DND-41 (cell line): ENCODE measurements around the gene HOXA3.

Experiments used
- ATAC-seq: fragments of 200-7000 bp; cut with Tn5 transposase; 3 replicates; pipeline ENCODE4 v1.9.1; 2021; ENCODE audit warnings: low read depth; ENCODE audit not compliant: insufficient read depth
- DNase-seq: peaks from one replicate; pipeline ENCODE4 v3.0.0-alpha.2; 2020
- H2AFZ ChIP-seq: 2 replicates; pipeline ENCODE4 v1.6.0; 2012; ENCODE audit warnings: low read depth, low read length
- H3K27ac ChIP-seq: 2 replicates; pipeline ENCODE4 v1.5.1; 2012; ENCODE audit warnings: low read length, inconsistent platforms
- H3K27me3 ChIP-seq: fragments of 200-600 bp; sonication (generic); 2 replicates; pipeline ENCODE4 v1.6.0; 2012; ENCODE audit warnings: low read length, mild to moderate bottlenecking, inconsistent platforms; ENCODE audit not compliant: insufficient read depth, poor library complexity
- H3K36me3 ChIP-seq: 2 replicates; pipeline ENCODE4 v1.5.1; 2012; ENCODE audit warnings: low read length, inconsistent platforms; ENCODE audit not compliant: insufficient read depth
- H3K4me1 ChIP-seq: 2 replicates; pipeline ENCODE4 v1.5.1; 2012; ENCODE audit warnings: mild to moderate bottlenecking, low read length; ENCODE audit not compliant: insufficient read depth
- H3K4me2 ChIP-seq: 2 replicates; pipeline ENCODE4 v1.6.0; 2012; ENCODE audit warnings: mild to moderate bottlenecking, moderate library complexity, low read length, inconsistent platforms; ENCODE audit not compliant: insufficient read depth
- H3K4me3 ChIP-seq, 2 experiments: fragments of 200-600 bp in 1 of 2; shearing (Covaris generic) in 1 of 2; 2 replicates each; pipeline ENCODE4 v1.5.1; 2012 to 2016; ENCODE audit warnings: inconsistent platforms in 2 of 2, low read length in 2 of 2, mild to moderate bottlenecking in 2 of 2, low read depth in 1 of 2, moderate library complexity in 1 of 2
- H3K79me2 ChIP-seq: 2 replicates; pipeline ENCODE4 v1.6.0; 2012; ENCODE audit warnings: low read length, inconsistent platforms; ENCODE audit not compliant: insufficient read depth
- H3K9ac ChIP-seq: 2 replicates; pipeline ENCODE4 v1.6.0; 2012; ENCODE audit warnings: low read depth, mild to moderate bottlenecking, inconsistent platforms, low read length, moderate library complexity
- H3K9me3 ChIP-seq: 2 replicates; pipeline ENCODE4 v1.5.1; 2012; ENCODE audit warnings: low read length, moderate library complexity, mild to moderate bottlenecking, inconsistent platforms; ENCODE audit not compliant: insufficient read depth, severe bottlenecking
- H4K20me1 ChIP-seq: 2 replicates; pipeline ENCODE4 v1.6.0; 2012; ENCODE audit warnings: low read length; ENCODE audit not compliant: insufficient read depth
- EZH2 ChIP-seq: IDR thresholded peaks from 3 replicates; pipeline ENCODE4 v1.6.1; 2012; ENCODE audit warnings: borderline replicate concordance, low read depth, mild to moderate bottlenecking, moderate library complexity, low read length, inconsistent platforms; ENCODE audit not compliant: severe bottlenecking
- TF ChIP-seq, protein P1 (sequence below): IDR thresholded peaks from 2 replicates; pipeline ENCODE4 v1.5.1; 2012; ENCODE audit warnings: borderline replicate concordance, low read length, moderate library complexity, mild to moderate bottlenecking; ENCODE audit not compliant: poor library complexity, severe bottlenecking; ENCODE audit errors: extremely low read depth

HOXA3 gene

DNA sequence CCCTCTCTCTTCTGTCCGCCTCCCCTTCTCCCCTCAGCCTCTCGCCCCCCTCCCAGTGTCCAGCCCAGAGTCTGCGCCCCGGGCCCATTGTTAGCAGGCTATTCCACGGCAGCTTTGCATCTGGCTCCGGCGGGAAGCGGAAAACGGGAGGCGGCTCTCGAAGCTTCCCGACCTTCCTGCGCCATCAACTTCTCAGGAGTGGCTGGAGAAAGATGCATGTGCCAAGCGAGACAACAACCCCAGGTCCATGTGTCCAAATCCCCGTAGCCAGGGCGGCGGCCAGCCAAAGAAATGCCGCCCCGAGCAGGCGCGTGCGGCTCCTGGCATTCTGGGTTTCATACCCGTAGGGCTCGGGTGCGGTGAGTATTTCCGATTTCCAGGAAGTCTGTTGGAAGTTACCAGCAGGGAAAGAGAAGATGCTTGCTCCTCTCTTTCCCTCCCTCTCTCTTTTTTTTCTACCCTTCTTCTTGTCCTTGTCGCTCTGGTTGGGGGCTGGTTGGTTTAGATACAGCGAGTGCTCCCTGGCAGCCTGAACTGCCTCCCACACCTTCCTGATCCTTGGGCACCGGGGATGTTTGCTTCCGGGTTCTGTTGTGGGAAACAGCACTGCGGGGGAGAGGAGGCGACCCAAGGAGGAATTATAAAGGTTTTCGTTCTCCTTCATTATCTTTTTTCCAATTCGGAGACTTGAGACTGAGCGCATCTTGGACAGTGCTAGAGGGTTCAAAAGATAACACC lies 48.7 kb downstream of the HOXA3 start:
- Histone ChIP-seq H3K4me3 (no peak overlapping the region), H2AFZ (no peak overlapping the region), H3K79me2 (no peaks in the 10 kb centered on the region), H3K9ac (no peak overlapping the region), H3K27ac (no peak overlapping the region), H3K4me2 (no peak overlapping the region), H3K27me3 (no peaks in the 10 kb centered on the region), H4K20me1 (no peaks in the 10 kb centered on the region), H3K36me3 (no peaks in the 10 kb centered on the region), H3K4me1 (no peaks in the 10 kb centered on the region), H3K9me3 (no peaks in the 10 kb centered on the region)
- TF ChIP-seq EZH2: no peak
- DNase-seq (no peak), ATAC-seq (no peak)

DNA sequence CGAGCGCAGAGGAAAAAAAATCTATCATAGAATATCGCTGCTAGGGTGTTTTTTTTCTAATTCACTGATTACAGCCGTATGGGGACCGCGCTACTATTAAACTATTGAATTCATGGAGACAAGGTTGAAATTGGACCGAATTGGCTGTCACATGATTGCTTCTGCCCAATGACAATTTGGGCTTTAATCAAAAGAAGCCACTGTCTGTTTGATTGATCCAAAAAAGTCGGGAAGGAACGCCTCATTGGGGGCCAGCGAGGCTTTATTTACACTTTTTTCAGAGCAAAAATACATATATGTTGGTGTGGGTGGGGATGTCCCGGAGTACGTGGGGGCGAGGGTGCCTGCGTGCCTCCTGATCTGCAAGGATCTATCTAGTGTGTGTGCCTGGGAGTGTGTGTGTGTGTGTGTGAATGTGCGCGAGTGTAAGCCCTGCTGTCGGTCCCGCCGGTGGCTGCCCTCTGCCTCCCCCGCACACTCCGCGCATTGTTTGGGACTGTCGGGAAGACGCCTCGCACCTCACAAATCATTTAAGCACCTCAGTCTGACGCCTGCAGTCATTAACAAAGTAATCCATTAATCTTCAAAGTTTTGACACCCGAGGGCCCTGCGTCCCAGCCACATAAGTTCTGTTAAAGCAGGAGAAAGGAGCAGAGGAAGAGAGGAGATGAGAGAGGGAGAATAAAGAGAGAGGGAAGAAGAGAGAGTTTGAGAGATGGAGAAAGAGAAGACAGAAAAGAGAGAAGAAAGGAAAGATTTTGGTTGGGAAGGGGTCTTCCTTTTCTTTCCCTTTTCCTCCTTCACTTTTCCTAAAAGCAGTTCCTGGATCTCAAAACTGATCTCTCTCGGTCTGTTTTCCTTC lies 49.6 kb downstream of the HOXA3 start, which contains the start of gene HOXA2:
Gene HOXA2, minus strand, starts transcription at position 103 of the 862 bp plus-strand sequence. CDS start 183 bp downstream, outside the sequence.
- Histone ChIP-seq H3K4me3 (no peak within 1 kb of the TSS), H2AFZ (no peak within 1 kb of the TSS), H3K4me2 (no peak within 1 kb of the TSS), H3K27ac (no peak within 1 kb of the TSS), H4K20me1 (no peaks in the 10 kb centered on the region), H3K36me3 (no peaks in the 10 kb centered on the region), H3K4me1 (no peaks in the 10 kb centered on the region), H3K9ac (no peak within 1 kb of the TSS), H3K9me3 (no peaks in the 10 kb centered on the region), H3K79me2 (no peaks in the 10 kb centered on the region), H3K27me3 (no peaks in the 10 kb centered on the region)
- ATAC-seq (no peak), DNase-seq (no peak)
- no peak for TF ChIP-seq EZH2
- TF ChIP-seq, protein P1, sequence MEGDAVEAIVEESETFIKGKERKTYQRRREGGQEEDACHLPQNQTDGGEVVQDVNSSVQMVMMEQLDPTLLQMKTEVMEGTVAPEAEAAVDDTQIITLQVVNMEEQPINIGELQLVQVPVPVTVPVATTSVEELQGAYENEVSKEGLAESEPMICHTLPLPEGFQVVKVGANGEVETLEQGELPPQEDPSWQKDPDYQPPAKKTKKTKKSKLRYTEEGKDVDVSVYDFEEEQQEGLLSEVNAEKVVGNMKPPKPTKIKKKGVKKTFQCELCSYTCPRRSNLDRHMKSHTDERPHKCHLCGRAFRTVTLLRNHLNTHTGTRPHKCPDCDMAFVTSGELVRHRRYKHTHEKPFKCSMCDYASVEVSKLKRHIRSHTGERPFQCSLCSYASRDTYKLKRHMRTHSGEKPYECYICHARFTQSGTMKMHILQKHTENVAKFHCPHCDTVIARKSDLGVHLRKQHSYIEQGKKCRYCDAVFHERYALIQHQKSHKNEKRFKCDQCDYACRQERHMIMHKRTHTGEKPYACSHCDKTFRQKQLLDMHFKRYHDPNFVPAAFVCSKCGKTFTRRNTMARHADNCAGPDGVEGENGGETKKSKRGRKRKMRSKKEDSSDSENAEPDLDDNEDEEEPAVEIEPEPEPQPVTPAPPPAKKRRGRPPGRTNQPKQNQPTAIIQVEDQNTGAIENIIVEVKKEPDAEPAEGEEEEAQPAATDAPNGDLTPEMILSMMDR: no peak

DNA sequence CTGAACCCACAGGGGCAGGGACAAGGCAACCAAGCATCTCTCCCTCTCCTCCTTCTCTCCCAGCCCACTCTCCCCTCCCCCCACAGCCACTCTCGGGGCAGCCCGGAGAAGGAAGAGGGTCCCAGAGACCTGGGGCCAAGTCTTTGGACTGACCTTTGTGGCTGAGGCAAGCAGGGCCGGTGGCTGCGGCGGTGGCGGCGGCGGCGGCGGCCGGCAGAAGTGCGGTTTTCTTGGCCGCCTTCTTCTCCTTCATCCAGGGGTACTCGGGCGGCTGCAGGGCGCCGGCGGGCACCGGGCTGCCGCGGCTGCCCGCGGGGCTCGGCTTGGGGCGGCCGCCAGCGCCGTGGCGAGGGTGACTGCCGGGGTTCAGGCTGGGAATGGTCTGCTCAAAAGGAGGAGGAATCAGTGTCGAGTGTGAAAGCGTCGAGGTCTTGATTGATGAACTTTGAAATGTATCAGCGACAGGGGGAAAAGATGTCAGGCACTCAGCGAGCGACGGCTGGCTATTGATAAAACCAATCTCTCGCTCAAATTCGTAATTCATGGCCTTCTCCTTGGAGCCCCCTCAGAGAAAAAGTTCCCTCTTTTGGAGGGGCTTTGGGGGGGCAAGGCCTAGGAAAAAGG lies 50.3 kb downstream of the HOXA3 start:
- DNase-seq (no peak), ATAC-seq (no peak)
- Histone ChIP-seq H3K36me3 (no peaks in the 10 kb centered on the region), H3K4me1 (no peaks in the 10 kb centered on the region), H3K27me3 (no peaks in the 10 kb centered on the region), H3K9me3 (no peaks in the 10 kb centered on the region), H2AFZ (no peak overlapping the region), H4K20me1 (no peaks in the 10 kb centered on the region), H3K4me2 (no peak overlapping the region), H3K27ac (no peak overlapping the region), H3K4me3 (no peak overlapping the region), H3K9ac (no peak overlapping the region), H3K79me2 (no peaks in the 10 kb centered on the region)
- TF ChIP-seq, protein P1: no peak
- no peak for TF ChIP-seq EZH2
